LNCaP clone FGC (cell line): ENCODE results near the gene SPART.
"Not testable (repeated sequence)": the region's sequence is repeated elsewhere in the genome, so short reads cannot be mapped to it uniquely, and the experiment has no call there.

Experiments
- DNase-seq: peaks from one replicate; pipeline ENCODE4 v3.0.0-alpha.2; 2011; ENCODE audit warnings: low read depth
- H3K4me3 ChIP-seq: 2 replicates; pipeline ENCODE4 v1.5.1; 2011; ENCODE audit warnings: mild to moderate bottlenecking, low read depth, low read length, control low read depth
- CTCF ChIP-seq: IDR thresholded peaks from 2 replicates; pipeline ENCODE4 v1.5.1; 2012; ENCODE audit warnings: mild to moderate bottlenecking; ENCODE audit not compliant: control insufficient read depth, insufficient read depth; ENCODE audit errors: extremely low read depth

Gene SPART

GRCh38 chr13:36331280-36331679, 14.9 kb downstream of the SPART start:
- TF ChIP-seq CTCF: no peak
- no peak for DNase-seq
- H3K4me3 ChIP-seq: no peak overlapping the region

GRCh38 chr13:36329361-36329760, 16.8 kb downstream of the SPART start:
- no peak for TF ChIP-seq CTCF
- no peak overlapping the region for H3K4me3 ChIP-seq
- no peak for DNase-seq

- no peak overlapping the region for H3K4me3 ChIP-seq
- TF ChIP-seq CTCF: no peak
- no peak for DNase-seq
These were observed 17.4 kb downstream of the SPART start for GRCh38 chr13:36328821-36329220.

GRCh38 chr13:36325912-36326311, 20.3 kb downstream of the SPART start:
- TF ChIP-seq CTCF: no peak
- H3K4me3 ChIP-seq: no peak overlapping the region
- no peak for DNase-seq

- not testable (repeated sequence) for DNase-seq, H3K4me3 ChIP-seq
These were observed 21.3 kb downstream of the SPART start for GRCh38 chr13:36324881-36325280.

GRCh38 chr13:36323951-36324566, 22.1 kb downstream of the SPART start:
- no peak overlapping the region for H3K4me3 ChIP-seq
- no peak for TF ChIP-seq CTCF
- DNase-seq: no peak

DNA sequence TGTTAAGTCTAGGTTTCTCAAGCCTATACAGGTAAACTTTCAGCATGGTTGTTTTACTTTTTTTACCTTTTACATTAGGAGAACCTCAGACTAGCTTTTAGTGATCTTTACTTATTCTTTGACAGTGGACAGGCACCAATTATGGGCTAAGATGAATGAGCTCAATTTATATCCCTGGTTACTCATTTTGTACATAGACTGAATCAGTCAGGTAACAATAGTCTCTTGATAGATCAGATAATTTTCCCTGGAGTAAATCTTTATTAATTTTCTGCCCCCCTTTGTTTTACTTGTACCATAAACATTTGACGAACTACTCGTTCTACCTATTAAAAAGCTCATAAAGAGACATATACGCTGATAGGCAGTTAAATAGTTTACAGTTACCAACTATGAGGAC, 22.8 kb downstream of the SPART start:
- no peak overlapping the region for H3K4me3 ChIP-seq
- DNase-seq: no peak
- TF ChIP-seq CTCF: no peak

DNA sequence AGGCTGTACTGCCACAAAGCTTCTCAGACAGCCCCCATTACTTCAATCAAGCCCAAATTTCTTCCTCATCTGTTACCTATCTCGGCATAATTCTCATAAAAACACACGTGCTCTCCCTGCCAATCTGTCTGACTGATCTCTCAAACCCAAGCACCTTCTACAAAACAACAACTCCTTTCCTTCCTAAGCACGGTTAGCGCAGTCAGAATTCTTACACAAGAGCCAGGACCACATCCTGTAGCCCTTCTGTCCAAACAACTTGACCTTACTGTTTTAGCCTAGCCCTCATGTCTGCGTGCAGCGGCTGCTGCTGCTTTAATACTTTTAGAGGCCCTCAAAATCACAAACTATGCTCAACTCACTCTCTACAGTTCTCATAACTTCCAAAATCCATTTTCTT, 26.4 kb downstream of the SPART start:
- not testable (repeated sequence) for H3K4me3 ChIP-seq, DNase-seq
